Coronary artery (tissue), 2 donors: ENCODE results near the gene KRR1.

Source experiments
- DNase-seq: peaks from one replicate; pipeline ENCODE4 v3.0.0-alpha.2; 2017; ENCODE audit warnings: low spot score
- H3K27ac ChIP-seq, 2 donors: fragments of 200-600 bp; sonication (generic); one replicate each; pipeline ENCODE4 v1.5.1; 2016 to 2019
- H3K4me3 ChIP-seq: fragments of 200-600 bp; sonication (generic); 2 replicates; pipeline ENCODE4 v1.5.1; 2016; ENCODE audit warnings: mild to moderate bottlenecking, moderate library complexity
- TF ChIP-seq, protein P1 (sequence below): fragments of 200-600 bp; sonication (generic); IDR thresholded peaks from one replicate; pipeline ENCODE4 v1.5.1; 2019; ENCODE audit warnings: antibody characterized with exemption

Gene KRR1

DNA sequence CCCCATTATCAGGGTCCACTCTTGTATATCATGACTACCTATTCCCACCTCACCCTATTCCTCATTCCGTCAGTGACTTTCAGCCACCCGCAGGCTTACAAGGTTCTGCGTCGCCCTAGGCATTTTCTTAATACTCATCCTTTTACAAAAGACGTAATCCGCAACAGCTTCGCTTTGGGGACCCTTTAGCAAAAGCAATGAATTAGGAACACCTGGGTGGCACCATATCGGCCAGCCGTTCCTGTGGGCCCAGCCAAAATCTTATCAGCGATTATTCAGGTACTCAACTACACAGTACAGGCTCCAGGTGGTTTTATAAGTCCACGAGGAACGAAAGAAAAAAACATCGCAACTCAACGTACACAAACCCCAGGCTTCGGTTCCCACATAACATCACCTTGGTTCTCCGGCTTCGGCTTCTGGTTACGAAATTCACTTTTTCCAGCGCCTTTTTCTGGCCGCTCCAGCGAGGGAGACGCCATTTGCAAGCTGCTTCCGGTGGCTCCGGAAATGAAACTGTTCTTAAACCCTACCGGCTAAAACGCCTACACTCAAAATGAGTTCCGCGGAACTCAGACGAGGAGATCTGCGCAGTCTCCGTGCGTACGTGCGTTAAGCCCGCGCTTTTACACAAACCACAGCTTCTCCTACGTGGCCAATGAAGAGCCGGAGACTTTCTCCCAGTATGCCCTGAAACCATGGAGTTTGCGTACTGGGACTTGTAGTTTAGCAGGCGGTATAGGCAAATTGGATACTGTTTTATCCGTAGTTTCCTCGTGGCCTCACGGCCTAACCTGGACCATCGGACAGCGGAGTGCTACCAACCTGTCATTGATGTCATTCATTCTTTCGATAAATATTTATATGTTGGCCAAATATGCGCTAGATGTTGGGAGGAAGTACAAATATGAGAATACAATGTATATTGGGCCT lies at the start of gene KRR1:
KRR1 (minus strand) TSS at position 494 of the 933 bp plus-strand sequence; CDS start at position 482, 12 bp downstream.
- TF ChIP-seq, protein P1, sequence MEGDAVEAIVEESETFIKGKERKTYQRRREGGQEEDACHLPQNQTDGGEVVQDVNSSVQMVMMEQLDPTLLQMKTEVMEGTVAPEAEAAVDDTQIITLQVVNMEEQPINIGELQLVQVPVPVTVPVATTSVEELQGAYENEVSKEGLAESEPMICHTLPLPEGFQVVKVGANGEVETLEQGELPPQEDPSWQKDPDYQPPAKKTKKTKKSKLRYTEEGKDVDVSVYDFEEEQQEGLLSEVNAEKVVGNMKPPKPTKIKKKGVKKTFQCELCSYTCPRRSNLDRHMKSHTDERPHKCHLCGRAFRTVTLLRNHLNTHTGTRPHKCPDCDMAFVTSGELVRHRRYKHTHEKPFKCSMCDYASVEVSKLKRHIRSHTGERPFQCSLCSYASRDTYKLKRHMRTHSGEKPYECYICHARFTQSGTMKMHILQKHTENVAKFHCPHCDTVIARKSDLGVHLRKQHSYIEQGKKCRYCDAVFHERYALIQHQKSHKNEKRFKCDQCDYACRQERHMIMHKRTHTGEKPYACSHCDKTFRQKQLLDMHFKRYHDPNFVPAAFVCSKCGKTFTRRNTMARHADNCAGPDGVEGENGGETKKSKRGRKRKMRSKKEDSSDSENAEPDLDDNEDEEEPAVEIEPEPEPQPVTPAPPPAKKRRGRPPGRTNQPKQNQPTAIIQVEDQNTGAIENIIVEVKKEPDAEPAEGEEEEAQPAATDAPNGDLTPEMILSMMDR: no peak
- peak; percentile 95 for DNase-seq
- H3K4me3 ChIP-seq: peak within 1 kb of the TSS; percentile 83
- H3K27ac ChIP-seq: peak within 1 kb of the TSS; percentile 29 to 68

DNA sequence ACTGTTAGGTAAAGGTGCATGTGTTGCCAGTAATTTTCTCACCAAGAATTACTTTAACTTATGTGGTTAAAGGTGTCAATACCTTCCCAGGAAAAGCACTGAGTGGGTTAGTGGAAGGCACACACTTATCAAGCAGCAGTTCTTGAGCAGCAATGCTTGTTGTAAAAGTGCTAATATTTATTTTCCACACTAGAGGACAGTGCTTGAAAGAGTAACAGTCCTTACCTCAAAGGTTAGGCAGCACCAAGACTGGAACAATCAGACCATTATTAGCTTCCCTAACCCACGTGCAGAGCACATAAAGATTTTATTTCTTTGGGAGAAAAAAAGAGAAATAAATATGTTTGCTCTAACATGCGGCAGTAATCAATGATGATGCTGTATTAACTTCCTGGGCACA lies 48.8 kb upstream of the KRR1 start:
- H3K4me3 ChIP-seq: no peak overlapping the region
- DNase-seq: no peak
- no peak overlapping the region for H3K27ac ChIP-seq
- TF ChIP-seq, protein P1: no peak

DNA sequence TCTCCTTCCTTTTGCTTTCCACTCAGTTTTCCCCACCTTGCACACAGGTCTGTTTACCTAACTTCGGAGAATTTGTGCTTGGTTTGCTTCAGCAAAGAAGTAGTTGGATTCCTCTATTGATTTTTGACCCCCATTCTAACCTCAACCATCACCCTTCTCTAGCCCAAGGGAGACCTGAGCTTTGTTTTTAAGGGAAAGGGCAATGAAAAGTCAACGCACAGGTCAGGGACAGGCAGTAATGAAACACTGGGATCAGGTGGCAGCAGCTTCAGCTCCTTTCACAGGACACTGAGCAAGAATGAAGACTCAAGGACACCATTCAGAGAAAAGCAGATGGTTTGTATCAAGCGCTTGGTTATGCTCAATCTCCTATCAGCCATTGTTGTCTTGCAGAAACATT lies 46.9 kb upstream of the KRR1 start:
- H3K27ac ChIP-seq: no peak overlapping the region
- H3K4me3 ChIP-seq: no peak overlapping the region
- TF ChIP-seq, protein P1: no peak
- DNase-seq: no peak

DNA sequence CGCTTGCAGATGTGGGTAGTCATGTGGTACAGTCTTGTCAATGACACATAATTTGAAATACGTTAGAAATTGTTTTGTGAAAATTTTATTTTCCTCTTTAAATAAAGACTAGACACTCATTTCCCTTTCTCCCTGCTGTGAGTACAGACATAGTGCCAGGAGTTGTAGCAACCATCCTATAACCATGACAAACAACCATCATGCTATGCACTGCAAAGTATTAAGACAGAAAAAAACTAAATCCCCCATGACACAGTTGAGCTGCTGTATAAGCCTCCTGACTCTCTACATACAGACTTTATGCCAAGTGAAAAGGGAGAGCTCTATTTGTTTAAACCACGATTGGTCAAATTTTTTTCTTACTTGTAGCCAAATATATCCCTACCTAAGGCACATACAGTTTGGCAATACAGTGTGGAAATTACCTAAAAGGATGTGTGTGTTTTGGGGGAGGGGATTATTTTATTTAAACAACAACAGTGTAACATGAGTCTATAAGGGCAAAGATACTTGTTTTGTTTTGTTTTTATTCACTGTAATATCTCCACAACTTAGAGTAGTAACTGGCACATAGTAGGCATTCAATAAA lies 45.0 kb upstream of the KRR1 start:
- TF ChIP-seq, protein P1: no peak
- DNase-seq: no peak
- Histone ChIP-seq H3K4me3 (no peak overlapping the region), H3K27ac (no peak overlapping the region)

DNA sequence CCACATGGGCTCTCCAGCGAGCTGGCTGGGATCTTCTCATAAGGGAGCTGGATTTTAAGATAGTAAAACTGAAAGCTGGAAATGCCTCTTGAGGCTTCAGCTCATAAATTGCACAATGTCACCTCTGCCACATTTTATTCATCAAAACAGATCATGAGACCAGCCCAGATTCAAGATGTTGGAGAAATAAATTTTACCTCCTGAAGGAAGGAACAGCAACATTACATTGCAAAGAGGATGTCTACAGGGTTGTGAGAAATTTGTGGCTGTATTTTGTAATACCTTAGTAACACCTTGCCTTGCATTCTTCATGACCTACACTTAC lies 43.1 kb upstream of the KRR1 start:
- DNase-seq: no peak
- H3K27ac ChIP-seq: no peak overlapping the region
- TF ChIP-seq, protein P1: no peak
- no peak overlapping the region for H3K4me3 ChIP-seq

DNA sequence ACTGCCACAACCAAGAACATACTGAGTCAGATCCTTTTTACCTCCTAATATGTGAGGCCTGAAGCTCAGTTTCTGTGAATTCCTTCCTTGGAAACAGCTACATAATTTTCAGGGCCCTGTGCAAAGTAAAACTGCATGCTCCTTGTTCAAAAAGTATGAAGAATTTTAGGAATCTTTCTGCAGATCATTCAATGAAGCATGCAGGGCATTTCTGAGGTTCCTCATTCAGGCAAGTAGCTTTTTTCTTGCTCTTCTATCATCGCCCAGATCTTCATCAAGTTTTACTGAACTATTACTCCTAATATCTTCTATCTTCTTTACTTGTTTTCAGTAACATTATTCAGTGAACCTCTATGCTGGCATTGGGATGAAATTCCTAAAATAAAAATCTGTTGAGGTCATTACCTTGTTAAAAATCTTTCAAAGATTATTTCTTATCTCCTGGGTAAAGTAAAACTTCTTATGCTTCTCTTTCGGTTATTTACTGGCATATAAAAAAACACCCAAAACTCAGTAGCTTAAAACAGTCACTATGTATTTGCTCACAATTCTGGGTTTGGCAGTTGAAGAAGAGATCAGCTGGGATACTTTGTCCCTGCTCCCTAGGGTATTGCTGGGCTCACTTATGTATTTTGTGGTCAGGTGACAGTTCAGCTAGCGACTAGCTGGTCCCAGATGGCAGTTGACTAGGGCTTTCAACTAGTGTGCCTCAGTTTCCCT lies 42.6 kb upstream of the KRR1 start:
- DNase-seq: no peak
- TF ChIP-seq, protein P1: no peak
- H3K4me3 ChIP-seq: no peak overlapping the region
- no peak overlapping the region for H3K27ac ChIP-seq
